Activated naive CD4-positive, alpha-beta T cell treated with anti-CD3 and anti-CD28 coated beads for 36 hours (primary cell): ENCODE data around the gene TMEM88. TPM values are rescaled to one million over a fixed set of nuclear protein-coding genes. Genes with fewer than 3 reads are reported as not detected.

Source experiments
- CTCF ChIA-PET: fragments of 350-600 bp; sonication (Branson Sonifier 250); formaldehyde crosslinking; loops from one replicate; lab custom pipeline; 2021; ENCODE audit warnings: antibody characterized with exemption; lab: Charles Lee
- DNase-seq: peaks from one replicate; pipeline ENCODE4 v3.0.0-alpha.2; 2020
- H3K27ac Mint-ChIP-seq: one replicate; pipeline ENCODE4 v1.8.0; 2021; ENCODE audit warnings: mild to moderate bottlenecking, mixed read lengths
- H3K27me3 Mint-ChIP-seq: one replicate; pipeline ENCODE4 v1.8.0; 2021; ENCODE audit warnings: low read depth, mixed read lengths
- H3K36me3 Mint-ChIP-seq: one replicate; pipeline ENCODE4 v1.8.0; 2021; ENCODE audit warnings: low read depth, mixed read lengths
- H3K4me1 Mint-ChIP-seq: one replicate; pipeline ENCODE4 v1.8.0; 2021; ENCODE audit warnings: low read depth, mixed read lengths
- H3K4me3 Mint-ChIP-seq: one replicate; pipeline ENCODE4 v1.8.0; 2021; ENCODE audit warnings: mild to moderate bottlenecking, moderate library complexity, mixed read lengths
- H3K9me3 Mint-ChIP-seq: one replicate; pipeline ENCODE4 v1.8.0; 2021; ENCODE audit warnings: mixed read lengths
- intact Hi-C: fragments of 100-400 bp; cut with micrococcal nuclease; formaldehyde crosslinking; loops from one replicate; pipeline ENCODE4 v1.15.1; 2023
- total RNA-seq, 2 experiments: library from RNA; stranded (reverse); gene quantifications; one replicate each; pipeline ENCODE4 v1.2.3, GENCODE V29; 2021

The TMEM88 gene
- total RNA-seq, 2 experiments from 2014 or later, result 1.2 to 1.5 TPM

- CTCF ChIA-PET, result interaction anchor here (0.8 to 1.4 kb wide), 8 partner anchors 11 to 148 kb away, joined by 3 to 6 read pairs (median 4); partner anchors contain the start of gene NAA38
- H3K4me3 Mint-ChIP-seq, result peak overlapping the region; percentile 89
- H3K27ac Mint-ChIP-seq, result peak overlapping the region; percentile 82
- H3K36me3 Mint-ChIP-seq, result peaks cover 7% of the 10 kb centered on the region
- H3K4me1 Mint-ChIP-seq, result peaks cover 53% of the 10 kb centered on the region
- DNase-seq, result no peak
- no peaks in the 10 kb centered on the region for H3K9me3 Mint-ChIP-seq
- intact Hi-C loops, result loop anchor here (5.0 to 10.0 kb wide), 8 partner anchors 224 to 604 kb away; partner anchors contain the start of genes ACAP1, CTDNEP1, EIF5A and ELP5
- no peaks in the 10 kb centered on the region for H3K27me3 Mint-ChIP-seq
Observed at GRCh38 chr17:7840875-7841274, 14.0 kb upstream of the TMEM88 start.

- H3K4me3 Mint-ChIP-seq, result peak overlapping the region; percentile 89
- H3K36me3 Mint-ChIP-seq, result peaks cover 9% of the 10 kb centered on the region
- intact Hi-C loops, result loop anchor here (5.0 to 10.0 kb wide), 8 partner anchors 224 to 604 kb away; partner anchors contain the start of genes ACAP1, CTDNEP1, EIF5A and ELP5
- peak; percentile 95 for DNase-seq
- H3K27me3 Mint-ChIP-seq, result no peaks in the 10 kb centered on the region
- no peaks in the 10 kb centered on the region for H3K9me3 Mint-ChIP-seq
- peak overlapping the region; percentile 99 for H3K27ac Mint-ChIP-seq
- CTCF ChIA-PET, result interaction anchor here (0.8 to 2.3 kb wide), 7 partner anchors 10 to 149 kb away, joined by 3 to 9 read pairs (median 4); partner anchors contain the start of gene NAA38
- H3K4me1 Mint-ChIP-seq, result peaks cover 55% of the 10 kb centered on the region
Observed at GRCh38 chr17:7841396-7841914, 13.4 kb upstream of the TMEM88 start.

GRCh38 chr17:7841915-7842379 is 12.9 kb upstream of the TMEM88 start:
- H3K9me3 Mint-ChIP-seq, result no peaks in the 10 kb centered on the region
- CTCF ChIA-PET, result interaction anchor here (0.8 to 2.3 kb wide), 4 partner anchors 9 to 148 kb away, joined by 3 to 9 read pairs (median 4); no protein-coding TSS in a partner anchor
- H3K27me3 Mint-ChIP-seq, result no peaks in the 10 kb centered on the region
- DNase-seq, result peak; percentile 84
- intact Hi-C loops, result loop anchor here (1.0 to 10.0 kb wide), 17 partner anchors 9 to 605 kb away; partner anchors contain the start of genes ACAP1, ALOXE3, CTC1 and CTDNEP1
- H3K4me1 Mint-ChIP-seq, result peaks cover 55% of the 10 kb centered on the region
- peak overlapping the region; percentile 99 for H3K27ac Mint-ChIP-seq
- H3K36me3 Mint-ChIP-seq, result peaks cover 11% of the 10 kb centered on the region
- peak overlapping the region; percentile 89 for H3K4me3 Mint-ChIP-seq

GRCh38 chr17:7842380-7843256 is 12.2 kb upstream of the TMEM88 start:
- Mint-ChIP-seq H3K4me3 (peak overlapping the region; percentile 89), H3K9me3 (no peaks in the 10 kb centered on the region), H3K27me3 (no peaks in the 10 kb centered on the region), H3K27ac (peak overlapping the region; percentile 99), H3K4me1 (peaks cover 53% of the 10 kb centered on the region), H3K36me3 (peaks cover 12% of the 10 kb centered on the region)
- intact Hi-C loops, result loop anchor here (1.0 to 10.0 kb wide), 17 partner anchors 9 to 605 kb away; partner anchors contain the start of genes ACAP1, ALOXE3, CTC1 and CTDNEP1
- DNase-seq, result peak; percentile 96
- CTCF ChIA-PET, result interaction anchor here (0.8 to 2.3 kb wide), 4 partner anchors 8 to 148 kb away, joined by 3 to 9 read pairs (median 3); no protein-coding TSS in a partner anchor

- H3K4me3 Mint-ChIP-seq, result peak overlapping the region; percentile 89
- H3K27ac Mint-ChIP-seq, result peak overlapping the region; percentile 99
- H3K9me3 Mint-ChIP-seq, result no peaks in the 10 kb centered on the region
- no peaks in the 10 kb centered on the region for H3K27me3 Mint-ChIP-seq
- H3K4me1 Mint-ChIP-seq, result peaks cover 53% of the 10 kb centered on the region
- CTCF ChIA-PET, result interaction anchor here (0.8 to 2.3 kb wide), 2 partner anchors 8 to 81 kb away, joined by 3 to 9 read pairs; no protein-coding TSS in a partner anchor
- intact Hi-C loops, result loop anchor here (2.0 to 10.0 kb wide), 14 partner anchors 156 to 606 kb away; partner anchors contain the start of genes ACAP1, ALOXE3, CTC1 and CTDNEP1
- no peak for DNase-seq
- H3K36me3 Mint-ChIP-seq, result peaks cover 13% of the 10 kb centered on the region
Observed at GRCh38 chr17:7843257-7843535, 11.7 kb upstream of the TMEM88 start.

GRCh38 chr17:7843536-7844291 is 11.2 kb upstream of the TMEM88 start:
- Mint-ChIP-seq H3K27ac (peak overlapping the region; percentile 99), H3K4me3 (peak overlapping the region; percentile 89), H3K36me3 (peaks cover 13% of the 10 kb centered on the region), H3K9me3 (no peaks in the 10 kb centered on the region), H3K27me3 (no peaks in the 10 kb centered on the region), H3K4me1 (peaks cover 52% of the 10 kb centered on the region)
- intact Hi-C loops, result loop anchor here (1.0 to 10.0 kb wide), 17 partner anchors 8 to 606 kb away; partner anchors contain the start of genes ACAP1, ALOXE3, CTC1 and CTDNEP1
- DNase-seq, result peak; percentile 87
- CTCF ChIA-PET, result interaction anchor here (0.7 to 2.3 kb wide), 2 partner anchors 7 to 9 kb away, joined by 3 to 9 read pairs; no protein-coding TSS in a partner anchor

- no peaks in the 10 kb centered on the region for H3K9me3 Mint-ChIP-seq
- peak overlapping the region; percentile 99 for H3K27ac Mint-ChIP-seq
- peaks cover 46% of the 10 kb centered on the region for H3K4me1 Mint-ChIP-seq
- peak; percentile 90 for DNase-seq
- no peaks in the 10 kb centered on the region for H3K27me3 Mint-ChIP-seq
- peak overlapping the region; percentile 89 for H3K4me3 Mint-ChIP-seq
- intact Hi-C loops, result loop anchor here (1.0 to 10.0 kb wide), 11 partner anchors 9 to 607 kb away; partner anchors contain the start of genes ACAP1, CTDNEP1, EIF5A and ELP5
- CTCF ChIA-PET, result interaction anchor here (0.7 to 2.4 kb wide), 10 partner anchors 9 to 146 kb away, joined by 3 to 20 read pairs (median 4); no protein-coding TSS in a partner anchor
- peaks cover 13% of the 10 kb centered on the region for H3K36me3 Mint-ChIP-seq
Observed at GRCh38 chr17:7844292-7845154, 10.3 kb upstream of the TMEM88 start.

- Mint-ChIP-seq H3K4me1 (peaks cover 46% of the 10 kb centered on the region), H3K4me3 (peak overlapping the region; percentile 89), H3K9me3 (no peaks in the 10 kb centered on the region), H3K27me3 (no peaks in the 10 kb centered on the region), H3K36me3 (peaks cover 19% of the 10 kb centered on the region), H3K27ac (peak overlapping the region; percentile 99)
- DNase-seq, result no peak
- intact Hi-C loops, result loop anchor here (10.0 kb wide), 1 partner anchor 511 kb away; the partner anchor contains the start of gene ACAP1
- CTCF ChIA-PET, result interaction anchor here (0.9 to 2.4 kb wide), 9 partner anchors 10 to 145 kb away, joined by 3 to 20 read pairs (median 5); no protein-coding TSS in a partner anchor
Observed at GRCh38 chr17:7845359-7846062, 9.4 kb upstream of the TMEM88 start.

GRCh38 chr17:7846063-7846735 is 8.7 kb upstream of the TMEM88 start:
- Mint-ChIP-seq H3K27ac (peak overlapping the region; percentile 66), H3K4me3 (peak overlapping the region; percentile 89), H3K27me3 (no peaks in the 10 kb centered on the region), H3K4me1 (peaks cover 46% of the 10 kb centered on the region), H3K9me3 (no peaks in the 10 kb centered on the region), H3K36me3 (peaks cover 23% of the 10 kb centered on the region)
- DNase-seq, result no peak
- CTCF ChIA-PET, result interaction anchor here (1.8 to 2.4 kb wide), 2 partner anchors 11 to 23 kb away, joined by 8 to 20 read pairs; no protein-coding TSS in a partner anchor
- intact Hi-C loops, result loop anchor here (10.0 kb wide), 1 partner anchor 511 kb away; the partner anchor contains the start of gene ACAP1
